GM12878 (cell line): ENCODE results near the gene DNMT3B. TPM values are rescaled to one million over a fixed set of nuclear protein-coding genes. Genes with fewer than 3 reads are reported as not detected.

ENCODE experiments used
- ATAC-seq: fragments of 200-7000 bp; cut with Tn5 transposase; 3 replicates; pipeline ENCODE4 v1.9.1; 2020; ENCODE audit warnings: mild to moderate bottlenecking, moderate library complexity
- BruUV-seq: library from RNA; stranded (reverse); fragments of 400-500 nt; replicated peaks from 2 replicates; lab custom pipeline; 2021; lab: Mats Ljungman, UMichigan
- CTCF ChIA-PET: fragments of 300-600 bp; sonication (Branson Sonifier 250); formaldehyde crosslinking; extraction: SDS; loops from one replicate; lab custom pipeline; 2021; ENCODE audit warnings: inconsistent platforms; lab: Yijun Ruan, JAX
- POLR2A ChIA-PET: fragments of 350-600 bp; formaldehyde crosslinking; extraction: SDS; loops from one replicate; lab custom pipeline; 2021; ENCODE audit warnings: inconsistent platforms; lab: Charles Lee
- RAD21 ChIA-PET: fragments of 300-600 bp; sonication (Branson Sonifier 250); formaldehyde crosslinking; loops from one replicate; lab custom pipeline; 2023; ENCODE audit warnings: antibody characterized with exemption; ENCODE audit not compliant: unreplicated experiment; lab: Charles Lee
- SMC1A ChIA-PET: fragments of 300-600 bp; sonication (Branson Sonifier 250); formaldehyde crosslinking; loops from one replicate; lab custom pipeline; 2023; ENCODE audit not compliant: unreplicated experiment, uncharacterized antibody; lab: Charles Lee
- DNase-seq: peaks from one replicate; pipeline ENCODE4 v3.0.0-alpha.2; 2011; ENCODE audit warnings: low read depth, low spot score
- FAIRE-seq: peaks from 3 replicates; lab custom pipeline; 2011; peaks lifted over from hg19 to GRCh38; lab: Jason Lieb, UNC
- H2AFZ ChIP-seq: 2 replicates; pipeline ENCODE4 v1.6.0; 2011; ENCODE audit warnings: low read depth, low read length, control low read depth; ENCODE audit not compliant: control insufficient read depth
- H3K27ac ChIP-seq: 2 replicates; pipeline ENCODE4 v1.5.1; 2011; ENCODE audit warnings: control low read depth; ENCODE audit not compliant: control insufficient read depth, insufficient read depth
- H3K27me3 ChIP-seq, 2 experiments: replicated peaks in 1 of 2; 2 replicates each; pipeline versions ENCODE4 v1.6.0 to v1.6.1; 2011; ENCODE audit warnings: low read length in 1 of 2; ENCODE audit not compliant: control insufficient read depth in 2 of 2, insufficient read depth in 2 of 2
- H3K36me3 ChIP-seq, 2 experiments: 2 replicates each; pipeline ENCODE4 v1.5.1; 2011; ENCODE audit warnings: low read length in 1 of 2; ENCODE audit not compliant: control insufficient read depth in 2 of 2, insufficient read depth in 2 of 2
- H3K4me1 ChIP-seq: 2 replicates; pipeline ENCODE4 v1.6.1; 2011; ENCODE audit warnings: mild to moderate bottlenecking, low read length, moderate library complexity, mixed read lengths; ENCODE audit not compliant: control insufficient read depth, insufficient read depth
- H3K4me2 ChIP-seq: 2 replicates; pipeline ENCODE4 v1.6.0; 2011; ENCODE audit warnings: control low read depth; ENCODE audit not compliant: control insufficient read depth, insufficient read depth
- H3K4me3 ChIP-seq: fragments of 200-600 bp; sonication (generic); 2 replicates; pipeline ENCODE4 v1.5.1; 2016
- H3K79me2 ChIP-seq: 2 replicates; pipeline ENCODE4 v1.6.0; 2011; ENCODE audit warnings: low read length; ENCODE audit not compliant: control insufficient read depth, insufficient read depth
- H3K9ac ChIP-seq: 2 replicates; pipeline ENCODE4 v1.8.0; 2011; ENCODE audit warnings: low read length, control low read depth, mixed read lengths; ENCODE audit not compliant: control insufficient read depth, insufficient read depth
- H3K9me3 ChIP-seq: replicated peaks from 3 replicates; pipeline ENCODE4 v1.5.1; 2011; ENCODE audit warnings: mild to moderate bottlenecking, low read length; ENCODE audit not compliant: control insufficient read depth, insufficient read depth
- H4K20me1 ChIP-seq: 2 replicates; pipeline ENCODE4 v1.6.0; 2011; ENCODE audit not compliant: control insufficient read depth, insufficient read depth
- MYC ChIP-seq: IDR thresholded peaks from 2 replicates; pipeline ENCODE4 v1.6.1; 2011; ENCODE audit warnings: mild to moderate bottlenecking, low read length, moderate library complexity, inconsistent platforms; ENCODE audit not compliant: insufficient read depth, insufficient replicate concordance, insufficient read length, severe bottlenecking
- NFYB ChIP-seq: IDR thresholded peaks from 2 replicates; pipeline ENCODE4 v1.6.1; 2011; ENCODE audit warnings: low read depth, mild to moderate bottlenecking, low read length, improper control_type of control experiment, moderate library complexity; ENCODE audit not compliant: insufficient read depth
- WRNIP1 ChIP-seq: IDR thresholded peaks from 2 replicates; pipeline ENCODE4 v1.6.1; 2011; ENCODE audit warnings: low read depth, low read length, improper control_type of control experiment, borderline replicate concordance
- WGBS: methylation state at CpG from one replicate; pipeline ENCODE4 v1.1.6; 2016; ENCODE audit warnings: low lambda C conversion rate; ENCODE audit not compliant: insufficient replicate concordance, insufficient coverage; ENCODE audit errors: missing lambda C conversion rate; 5-methylcytosine and 5-hydroxymethylcytosine counted together
- in situ Hi-C: fragments of 300-500 bp; cut with MboI; formaldehyde crosslinking; loops from 9 replicates; pipeline ENCODE4 v1.14.3; 2018; ENCODE audit warnings: mixed read lengths
- intact Hi-C: fragments of 100-400 bp; cut with micrococcal nuclease; formaldehyde crosslinking; loops from one replicate; pipeline ENCODE4 v1.14.2; 2022; ENCODE audit not compliant: unreplicated experiment
- polyA plus RNA-seq, 11 experiments: library from polyadenylated mRNA; depleted of rRNA in 4 of 11; unstranded in 6 of 11; stranded (reverse) in 5 of 11; fragments of >200 nt; fragmentation: Nextera tagmentation in 4 of 11; fragmentation: Illumina TruSeq in 1 of 11; extraction: Ambion mirVana in 4 of 11; extraction: Trizol in 1 of 11; gene quantifications; 1 replicate in 1 of 11; 2 replicates in 10 of 11; pipeline versions ENCODE4 v1.2.1 to v1.2.3, GENCODE V29; 2011 to 2016; ENCODE audit warnings: inconsistent platforms in 2 of 11, missing spikeins in 2 of 11, low read depth in 1 of 11
- total RNA-seq, 4 experiments: library from RNA; depleted of rRNA in 3 of 4; stranded (reverse); fragments of >200 nt in 3 of 4; fragmentation: Illumina TruSeq in 1 of 4; extraction: Trizol in 1 of 4; gene quantifications; 2 replicates each; pipeline versions ENCODE4 v1.2.1 to v1.2.3, GENCODE V29; 2013 to 2021
- TF ChIP-seq, protein P1 (sequence below): fragments of 450-650 bp; IDR thresholded peaks from 2 replicates; pipeline ENCODE4 v1.6.1; 2017; ENCODE audit warnings: mild to moderate bottlenecking, moderate library complexity
- TF ChIP-seq, protein P2 (sequence below): fragments of 450-650 bp; IDR thresholded peaks from 2 replicates; pipeline ENCODE4 v1.6.1; 2016; ENCODE audit warnings: mild to moderate bottlenecking
- TF ChIP-seq, protein P3 (sequence below): fragments of 450-650 bp; IDR thresholded peaks from 2 replicates; pipeline ENCODE4 v1.6.1; 2016; ENCODE audit warnings: mild to moderate bottlenecking

Gene DNMT3B
- total and polyA plus RNA-seq, 10 of the 15 experiments (the other 5 are each of a cell fraction or from before 2014, with no cell fraction given), result 0.23 to 1.9 (median 1.1) TPM

DNA sequence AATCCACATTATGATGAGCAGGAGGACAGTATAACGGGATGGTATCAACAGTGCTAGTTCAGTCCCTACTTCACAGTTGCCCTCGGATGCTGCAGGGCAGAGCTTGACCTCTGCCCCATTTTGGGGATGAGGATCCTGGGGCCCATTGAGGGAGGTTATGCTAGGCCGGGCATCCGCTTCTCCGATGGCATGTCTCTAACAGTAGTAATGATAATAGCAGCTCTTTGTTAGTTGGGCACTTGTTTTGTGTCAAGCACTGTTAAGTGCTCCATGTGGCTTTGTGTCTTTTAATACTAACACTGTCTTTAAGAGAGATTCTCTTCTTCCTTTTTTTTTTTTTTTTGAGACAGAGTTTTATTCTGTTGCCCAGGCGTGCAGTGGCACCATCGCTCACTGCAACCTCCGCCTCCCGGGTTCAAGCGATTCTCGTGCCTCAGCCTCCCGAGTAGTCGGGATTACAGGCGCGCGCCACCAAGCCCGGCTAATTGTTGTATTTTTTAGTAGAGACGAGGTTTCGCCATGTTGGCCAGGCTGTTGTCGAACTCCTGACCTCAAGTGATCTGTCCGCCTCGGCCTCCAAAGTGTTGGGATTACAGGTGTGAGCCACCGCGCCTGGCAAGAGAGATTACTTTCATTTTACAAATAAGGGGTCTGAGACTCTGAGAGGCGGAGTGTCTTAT lies 58.7 kb downstream of the DNMT3B start:
- intact Hi-C loops (no loop called here), in situ Hi-C loops (no loop called here)
- DNase-seq (no peak), FAIRE-seq (no peak), ATAC-seq (peak; percentile 5)
- Histone ChIP-seq H3K4me1 (peaks cover 6% of the 10 kb centered on the region), H3K4me2 (peak overlapping the region; percentile 83), H3K27ac (peak overlapping the region; percentile 63), H3K27me3 (no peaks in the 10 kb centered on the region), H3K79me2 (peaks cover 59% of the 10 kb centered on the region), H3K9me3 (no peaks in the 10 kb centered on the region), H3K36me3 (peaks cover 0 to 2% of the 10 kb centered on the region in 2 experiments; a peak in 2 of 4 replicates), H2AFZ (no peak overlapping the region), H3K9ac (peak overlapping the region; percentile 82), H4K20me1 (peaks cover 10% of the 10 kb centered on the region), H3K4me3 (peak overlapping the region; percentile 79)
- TF ChIP-seq, protein P1, sequence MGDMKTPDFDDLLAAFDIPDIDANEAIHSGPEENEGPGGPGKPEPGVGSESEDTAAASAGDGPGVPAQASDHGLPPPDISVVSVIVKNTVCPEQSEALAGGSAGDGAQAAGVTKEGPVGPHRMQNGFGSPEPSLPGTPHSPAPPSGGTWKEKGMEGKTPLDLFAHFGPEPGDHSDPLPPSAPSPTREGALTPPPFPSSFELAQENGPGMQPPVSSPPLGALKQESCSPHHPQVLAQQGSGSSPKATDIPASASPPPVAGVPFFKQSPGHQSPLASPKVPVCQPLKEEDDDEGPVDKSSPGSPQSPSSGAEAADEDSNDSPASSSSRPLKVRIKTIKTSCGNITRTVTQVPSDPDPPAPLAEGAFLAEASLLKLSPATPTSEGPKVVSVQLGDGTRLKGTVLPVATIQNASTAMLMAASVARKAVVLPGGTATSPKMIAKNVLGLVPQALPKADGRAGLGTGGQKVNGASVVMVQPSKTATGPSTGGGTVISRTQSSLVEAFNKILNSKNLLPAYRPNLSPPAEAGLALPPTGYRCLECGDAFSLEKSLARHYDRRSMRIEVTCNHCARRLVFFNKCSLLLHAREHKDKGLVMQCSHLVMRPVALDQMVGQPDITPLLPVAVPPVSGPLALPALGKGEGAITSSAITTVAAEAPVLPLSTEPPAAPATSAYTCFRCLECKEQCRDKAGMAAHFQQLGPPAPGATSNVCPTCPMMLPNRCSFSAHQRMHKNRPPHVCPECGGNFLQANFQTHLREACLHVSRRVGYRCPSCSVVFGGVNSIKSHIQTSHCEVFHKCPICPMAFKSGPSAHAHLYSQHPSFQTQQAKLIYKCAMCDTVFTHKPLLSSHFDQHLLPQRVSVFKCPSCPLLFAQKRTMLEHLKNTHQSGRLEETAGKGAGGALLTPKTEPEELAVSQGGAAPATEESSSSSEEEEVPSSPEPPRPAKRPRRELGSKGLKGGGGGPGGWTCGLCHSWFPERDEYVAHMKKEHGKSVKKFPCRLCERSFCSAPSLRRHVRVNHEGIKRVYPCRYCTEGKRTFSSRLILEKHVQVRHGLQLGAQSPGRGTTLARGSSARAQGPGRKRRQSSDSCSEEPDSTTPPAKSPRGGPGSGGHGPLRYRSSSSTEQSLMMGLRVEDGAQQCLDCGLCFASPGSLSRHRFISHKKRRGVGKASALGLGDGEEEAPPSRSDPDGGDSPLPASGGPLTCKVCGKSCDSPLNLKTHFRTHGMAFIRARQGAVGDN, result no peak
- TF ChIP-seq NFYB, result no peak
- TF ChIP-seq, protein P2, sequence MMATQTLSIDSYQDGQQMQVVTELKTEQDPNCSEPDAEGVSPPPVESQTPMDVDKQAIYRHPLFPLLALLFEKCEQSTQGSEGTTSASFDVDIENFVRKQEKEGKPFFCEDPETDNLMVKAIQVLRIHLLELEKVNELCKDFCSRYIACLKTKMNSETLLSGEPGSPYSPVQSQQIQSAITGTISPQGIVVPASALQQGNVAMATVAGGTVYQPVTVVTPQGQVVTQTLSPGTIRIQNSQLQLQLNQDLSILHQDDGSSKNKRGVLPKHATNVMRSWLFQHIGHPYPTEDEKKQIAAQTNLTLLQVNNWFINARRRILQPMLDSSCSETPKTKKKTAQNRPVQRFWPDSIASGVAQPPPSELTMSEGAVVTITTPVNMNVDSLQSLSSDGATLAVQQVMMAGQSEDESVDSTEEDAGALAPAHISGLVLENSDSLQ, result no peak
- 0 out of 2 replicates have a peak, but pooled peaks have one; percentile 65 for TF ChIP-seq WRNIP1
- TF ChIP-seq MYC, result no peak
- TF ChIP-seq, protein P3, sequence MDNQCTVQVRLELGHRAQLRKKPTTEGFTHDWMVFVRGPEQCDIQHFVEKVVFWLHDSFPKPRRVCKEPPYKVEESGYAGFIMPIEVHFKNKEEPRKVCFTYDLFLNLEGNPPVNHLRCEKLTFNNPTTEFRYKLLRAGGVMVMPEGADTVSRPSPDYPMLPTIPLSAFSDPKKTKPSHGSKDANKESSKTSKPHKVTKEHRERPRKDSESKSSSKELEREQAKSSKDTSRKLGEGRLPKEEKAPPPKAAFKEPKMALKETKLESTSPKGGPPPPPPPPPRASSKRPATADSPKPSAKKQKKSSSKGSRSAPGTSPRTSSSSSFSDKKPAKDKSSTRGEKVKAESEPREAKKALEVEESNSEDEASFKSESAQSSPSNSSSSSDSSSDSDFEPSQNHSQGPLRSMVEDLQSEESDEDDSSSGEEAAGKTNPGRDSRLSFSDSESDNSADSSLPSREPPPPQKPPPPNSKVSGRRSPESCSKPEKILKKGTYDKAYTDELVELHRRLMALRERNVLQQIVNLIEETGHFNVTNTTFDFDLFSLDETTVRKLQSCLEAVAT, result peak; percentile 55
- 65% methylated on average over 25 of the region's 25 CpGs for WGBS
- SMC1A ChIA-PET, result interaction anchor here (0.9 to 1.9 kb wide), 7 partner anchors 12 to 58 kb away, joined by 3 to 7 read pairs (median 3); no protein-coding TSS in a partner anchor
- CTCF ChIA-PET, result interaction anchor here (0.9 to 2.1 kb wide), 10 partner anchors 9 to 149 kb away, joined by 3 to 9 read pairs (median 4); no protein-coding TSS in a partner anchor
- no TSS peak for BruUV-seq
- POLR2A ChIA-PET, result interaction anchor here (0.7 to 1.5 kb wide), 3 partner anchors 9 to 78 kb away, joined by 3 read pairs; partner anchors contain the start of gene COMMD7
- RAD21 ChIA-PET, result interaction anchor here (1.4 to 2.8 kb wide), 2 partner anchors 26 to 31 kb away, joined by 3 to 14 read pairs; no protein-coding TSS in a partner anchor
